Stimulated activated CD8-positive, alpha-beta memory T cell treated with anti-CD3 and anti-CD28 coated beads, Interleukin-15, amount 100 ng/mL, for 48 hours (primary cell): ENCODE results near the gene CACNA1E.

ENCODE experiments used
- DNase-seq, 2 donors: peaks; one replicate each; pipeline ENCODE4 v3.0.0-alpha.2; 2020; ENCODE audit warnings: low read depth in 2 of 2

CACNA1E gene

DNA sequence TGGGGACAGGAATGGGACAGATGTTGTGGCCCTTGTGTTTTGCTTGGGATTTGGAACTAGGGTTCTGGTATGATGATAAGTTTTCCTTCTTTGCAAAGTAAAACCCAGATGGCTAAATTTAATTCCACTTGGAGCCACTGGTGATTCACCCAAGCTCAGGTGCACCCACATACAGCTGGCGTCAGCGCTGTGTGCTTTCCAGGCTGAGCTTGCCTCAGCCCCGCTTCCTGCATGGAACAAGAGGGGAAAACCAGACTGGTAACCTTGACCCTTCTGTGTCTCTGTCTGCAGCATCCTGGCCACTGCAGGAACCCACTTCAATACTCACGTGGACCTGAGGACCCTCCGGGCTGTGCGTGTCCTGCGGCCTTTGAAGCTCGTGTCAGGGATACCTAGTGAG is 94.2 kb downstream of the CACNA1E start:
- DNase-seq: no peak

GRCh38 chr1:181583598-181583997 is 100.3 kb downstream of the CACNA1E start:
- no peak for DNase-seq

- DNase-seq: no peak
Observed at GRCh38 chr1:181587870-181588438, 104.6 kb downstream of the CACNA1E start.

DNA sequence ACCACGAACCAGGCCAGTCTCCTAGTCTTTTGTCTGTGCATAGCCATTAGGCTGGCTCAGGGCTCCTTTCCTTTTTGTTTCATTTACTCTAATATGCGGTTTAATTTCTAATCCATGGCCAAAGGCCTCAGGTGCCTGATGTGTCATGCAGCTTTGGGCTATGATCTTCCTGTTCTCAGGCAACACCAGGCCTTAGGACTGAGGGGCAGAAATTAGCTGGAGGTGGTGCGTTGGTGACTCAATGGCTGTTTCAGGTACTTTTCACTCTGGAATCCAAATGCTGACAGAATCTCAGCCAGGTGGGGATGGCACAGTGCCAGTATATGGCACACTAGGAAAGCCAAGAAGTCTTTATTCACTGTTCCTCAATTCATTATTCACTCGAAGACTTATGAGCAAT is 105.3 kb downstream of the CACNA1E start:
- no peak for DNase-seq

GRCh38 chr1:181592255-181592859 is 109.0 kb downstream of the CACNA1E start:
- DNase-seq: no peak

GRCh38 chr1:181593042-181593441 is 109.7 kb downstream of the CACNA1E start:
- DNase-seq: no peak

DNA sequence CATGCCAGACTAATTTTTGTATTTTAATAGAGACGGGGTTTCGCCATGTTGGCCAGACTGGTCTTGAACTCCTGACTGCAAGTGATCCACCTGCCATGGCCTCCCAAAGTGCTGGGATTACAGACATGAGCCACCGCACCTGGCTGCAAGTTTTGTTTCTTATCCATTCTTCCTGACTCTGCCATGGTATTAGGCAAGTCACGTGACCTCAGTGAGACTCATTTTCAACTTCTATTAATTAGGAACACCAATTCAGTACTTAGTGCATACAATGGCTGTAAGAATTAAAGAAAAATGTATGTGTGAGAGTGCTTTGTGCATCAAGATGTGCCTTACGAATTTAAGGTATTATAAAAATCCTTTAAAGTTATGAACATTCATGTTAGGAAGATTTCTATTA is 111.2 kb downstream of the CACNA1E start:
- DNase-seq: no peak

DNA sequence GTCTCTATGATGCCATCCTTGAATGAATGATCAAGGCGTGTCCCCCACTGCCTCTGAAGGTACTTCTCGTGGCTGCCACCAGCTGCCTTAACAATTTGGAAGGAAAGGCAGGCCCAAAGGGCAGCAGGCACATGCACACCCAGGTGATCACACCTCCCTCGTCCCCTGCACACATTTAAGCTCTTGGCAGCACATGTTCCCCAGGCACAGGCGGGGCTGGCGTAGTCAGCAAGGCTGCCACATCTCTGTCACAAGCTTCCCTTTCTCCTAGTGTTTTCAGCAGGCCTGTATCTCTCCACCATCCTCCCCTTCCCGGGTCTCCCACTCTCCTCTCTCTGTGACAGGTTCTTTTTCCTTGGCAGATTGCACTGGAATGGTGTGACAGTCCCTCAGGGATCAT is 111.9 kb downstream of the CACNA1E start:
- no peak for DNase-seq

GRCh38 chr1:181601186-181601950 is 118.1 kb downstream of the CACNA1E start:
- DNase-seq: no peak

- DNase-seq: no peak
Observed at GRCh38 chr1:181603735-181604410, 120.6 kb downstream of the CACNA1E start.

DNA sequence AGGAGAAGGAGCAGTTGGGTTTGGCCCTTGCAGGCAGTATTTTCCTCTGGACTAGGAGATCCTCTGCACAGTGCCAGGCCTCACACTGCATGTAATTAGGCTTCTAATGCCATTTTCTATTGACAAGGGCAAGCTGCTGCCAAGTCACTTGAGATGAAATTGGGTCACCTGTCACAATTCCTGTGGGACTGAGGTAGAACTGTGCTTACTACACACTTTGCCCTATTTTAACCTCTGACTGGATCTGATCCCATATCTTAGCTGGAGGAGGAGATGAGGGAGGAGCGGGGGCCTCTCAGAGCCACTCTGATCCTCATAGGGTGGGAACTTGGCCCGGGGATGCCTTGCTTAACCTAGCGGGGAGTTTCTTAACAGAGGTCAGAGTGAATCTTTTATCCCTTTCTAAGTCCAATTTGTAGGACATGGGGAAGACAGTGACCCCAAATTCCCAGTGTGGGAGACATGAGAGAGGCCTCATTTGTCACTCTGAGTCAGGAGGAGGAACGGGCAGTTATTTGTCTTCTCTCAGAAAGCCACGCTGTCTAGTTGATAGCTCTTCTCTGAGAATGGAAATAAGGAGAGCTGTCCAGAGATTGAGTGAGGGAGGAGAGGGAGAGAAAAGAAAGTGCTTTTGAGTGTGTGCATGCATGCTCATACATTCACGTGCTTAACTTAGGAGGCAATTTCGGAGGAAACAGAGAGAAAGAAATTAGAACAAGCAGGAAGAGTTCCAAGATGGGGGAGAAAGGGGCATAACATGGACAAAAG is 121.3 kb downstream of the CACNA1E start:
- no peak for DNase-seq

- DNase-seq: no peak
Observed at GRCh38 chr1:181607524-181607923, 124.2 kb downstream of the CACNA1E start.

DNA sequence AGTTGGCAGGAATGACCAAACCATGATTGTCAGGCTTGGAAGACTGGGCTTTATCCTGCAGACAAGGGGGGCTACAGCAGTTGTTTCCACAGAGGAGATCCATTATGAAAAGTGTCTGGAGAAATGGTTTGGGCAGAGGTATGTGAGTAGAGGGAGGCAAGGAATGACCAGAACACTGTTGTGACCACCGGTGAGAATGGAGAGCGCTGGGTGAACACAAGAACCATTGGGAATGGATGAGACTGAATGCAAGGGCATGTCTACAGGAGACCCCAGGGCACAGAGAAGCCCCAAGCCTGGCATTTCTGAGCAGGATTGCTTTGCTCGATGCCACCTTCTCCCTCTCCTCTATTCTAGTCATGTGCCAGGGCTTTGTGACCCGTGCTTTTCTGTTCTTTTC is 125.1 kb downstream of the CACNA1E start:
- DNase-seq: no peak

GRCh38 chr1:181608948-181609347 is 125.6 kb downstream of the CACNA1E start:
- no peak for DNase-seq

GRCh38 chr1:181612100-181612499 is 128.8 kb downstream of the CACNA1E start:
- DNase-seq: no peak

DNA sequence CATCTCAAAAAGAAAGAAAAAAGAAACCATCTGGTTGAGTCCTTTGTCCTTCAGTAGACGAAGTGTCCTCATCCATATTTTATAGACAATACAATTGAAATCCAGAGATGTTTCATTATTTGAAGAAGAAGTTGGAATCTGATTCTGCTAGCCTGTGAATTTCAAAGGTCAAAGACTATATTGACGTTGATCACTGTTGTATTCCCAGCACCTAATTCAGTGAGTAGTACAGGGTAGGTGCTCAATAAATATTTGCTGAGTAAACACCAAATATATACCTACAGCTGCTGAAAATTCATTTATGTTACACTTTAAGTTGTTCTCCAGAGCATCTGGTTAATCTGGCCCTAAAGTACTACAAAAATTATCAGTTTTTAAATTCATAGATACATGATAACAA is 135.2 kb downstream of the CACNA1E start:
- no peak for DNase-seq

- DNase-seq: no peak
Observed at GRCh38 chr1:181620183-181620582, 136.9 kb downstream of the CACNA1E start.

DNA sequence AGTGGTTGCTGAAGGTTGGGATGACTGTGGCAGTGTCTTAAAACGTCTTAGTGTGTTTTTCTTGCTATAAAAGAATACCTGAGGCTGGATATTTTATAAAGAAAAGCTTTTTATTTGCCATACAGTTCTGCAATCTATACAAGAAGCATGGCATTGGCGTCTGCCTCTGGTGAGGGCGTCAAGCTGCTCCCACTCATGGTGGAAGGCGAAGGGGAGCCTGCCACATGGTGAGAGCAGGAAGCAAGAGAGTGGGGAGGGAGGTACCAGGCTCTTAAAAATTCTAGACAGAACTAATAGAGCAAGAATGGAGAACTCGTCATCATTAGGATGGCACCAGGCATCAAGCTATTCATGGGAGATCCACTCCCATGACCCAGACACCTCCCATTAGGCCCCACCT is 140.5 kb downstream of the CACNA1E start:
- no peak for DNase-seq

DNA sequence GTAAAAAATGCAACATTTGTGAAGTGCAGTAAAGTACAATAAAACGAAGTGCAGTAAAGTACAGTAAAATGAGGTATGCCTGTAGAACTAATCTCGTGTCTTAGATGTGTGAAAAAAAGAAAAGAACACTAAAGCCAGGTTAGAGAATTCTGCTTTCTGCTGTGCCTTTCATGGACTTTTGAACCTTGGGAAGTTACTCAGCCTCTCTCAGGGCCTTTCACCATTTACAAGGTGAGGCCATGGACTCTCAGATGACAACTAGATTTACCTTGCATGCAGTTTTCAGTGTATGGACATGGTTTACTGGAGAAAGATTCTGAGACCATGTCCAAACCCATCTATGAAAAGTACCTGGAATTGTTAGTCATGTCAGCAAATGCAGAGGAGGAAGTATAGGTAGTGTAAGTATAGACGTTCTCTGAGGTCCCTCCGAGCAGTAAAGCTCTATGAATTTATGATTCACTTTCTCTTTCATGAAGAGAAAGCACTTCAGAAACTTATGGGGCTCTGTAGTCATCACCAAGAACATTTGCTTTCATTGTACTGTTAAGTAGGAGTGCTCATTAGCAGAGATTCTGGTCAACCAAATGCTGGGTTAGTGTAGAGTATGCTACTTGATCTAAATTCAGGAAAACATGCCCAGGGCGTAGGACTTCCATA is 143.1 kb downstream of the CACNA1E start:
- no peak for DNase-seq

GRCh38 chr1:181630398-181630797 is 147.1 kb downstream of the CACNA1E start:
- DNase-seq: no peak

DNA sequence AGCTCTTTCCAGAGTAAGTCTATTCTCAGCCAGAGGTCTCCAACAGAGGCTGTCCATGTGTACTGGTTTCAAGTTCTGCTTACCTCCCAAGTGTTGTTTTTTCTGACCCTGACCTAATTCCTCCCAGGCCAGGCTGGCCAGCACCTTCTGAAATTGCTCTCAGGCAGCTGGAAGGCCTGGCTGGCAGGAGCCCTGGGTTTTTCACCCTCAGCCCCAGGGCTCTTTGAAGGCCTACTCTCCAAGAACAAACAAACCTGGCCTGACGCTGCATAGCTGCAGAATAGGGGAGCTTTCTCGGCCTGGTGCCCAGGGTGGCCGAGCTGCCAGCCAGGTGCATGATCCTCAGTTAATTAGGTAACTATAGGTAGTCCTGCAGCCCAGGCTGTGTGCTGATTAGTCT is 147.5 kb downstream of the CACNA1E start:
- DNase-seq: no peak
